Measurements from ENCODE around the gene DNAJC1. TPM values are rescaled to one million over a fixed set of nuclear protein-coding genes. Genes with fewer than 3 reads are reported as not detected.

The DNAJC1 gene
- polyA plus RNA-seq, 1 donor (not counting 4 experiments of a cell fraction or from before 2014, with no cell fraction given): 24.8 TPM

- no peak for TF ChIP-seq CTCF (optimal IDR thresholded peaks at IDR 0.05 in 1 of 3, IDR thresholded peaks at IDR 0.05 in 1 of 3, conservative IDR thresholded peaks at IDR 0.05 in 1 of 3; ENCODE audit: extremely low read depth in 1 of 3, insufficient read depth in 2 of 3, low read length in 3 of 3)
- TF ChIP-seq EZH2 (IDR thresholded peaks at IDR 0.05; ENCODE audit: low read length): no peak
- Histone ChIP-seq H3K4me2 (ENCODE audit: control insufficient read depth, extremely low read depth, insufficient read depth, low read depth, low read length) (no peak overlapping the region), H3K79me2 (ENCODE audit: control insufficient read depth, insufficient read depth, low read length) (no peaks in the 10 kb centered on the region), H3K36me3 (ENCODE audit: control insufficient read depth in 2 of 2, extremely low read depth in 1 of 2, insufficient read depth in 2 of 2, low read length in 2 of 2) (no peaks in the 10 kb centered on the region), H3K4me3 (ENCODE audit: control insufficient read depth in 2 of 3, extremely low read depth in 1 of 3, insufficient read depth in 2 of 3, low read depth in 1 of 3, low read length in 3 of 3) (no peak overlapping the region), H3K27ac (ENCODE audit: control insufficient read depth, insufficient read depth, low read length) (no peak overlapping the region), H3K9ac (ENCODE audit: control insufficient read depth, extremely low read depth, insufficient read depth, low read length) (no peak overlapping the region), H3K9me1 (ENCODE audit: control insufficient read depth, extremely low read depth, insufficient read depth, low read length) (no peaks in the 10 kb centered on the region), H4K20me1 (ENCODE audit: control insufficient read depth, extremely low read depth, insufficient read depth, low read length) (no peaks in the 10 kb centered on the region), H2AFZ (ENCODE audit: control insufficient read depth, low read length) (no peak overlapping the region), H3K9me3 (ENCODE audit: control insufficient read depth, low read depth, low read length) (no peaks in the 10 kb centered on the region), H3K4me1 (ENCODE audit: control insufficient read depth, extremely low read depth, insufficient read depth, low read length) (no peaks in the 10 kb centered on the region), H3K27me3 (ENCODE audit: control insufficient read depth, extremely low read depth, insufficient read depth, low read length) (no peaks in the 10 kb centered on the region)
- dilution Hi-C loops (cut with MboI; ENCODE audit: extremely low pct_ligation_motif_present, low sequenced_read_pairs): no loop called here
- DNase-seq (ENCODE audit: low read depth, low spot score): no peak
- FAIRE-seq: no peak
Measured at GRCh38 chr10:21801609-21802008, 201.9 kb downstream of the DNAJC1 start.

- H4K20me1 ChIP-seq (ENCODE audit: control insufficient read depth, extremely low read depth, insufficient read depth, low read length): no peaks in the 10 kb centered on the region
- no peak overlapping the region for H3K4me3 ChIP-seq (ENCODE audit: control insufficient read depth in 2 of 3, extremely low read depth in 1 of 3, insufficient read depth in 2 of 3, low read depth in 1 of 3, low read length in 3 of 3)
- no peak overlapping the region for H2AFZ ChIP-seq (ENCODE audit: control insufficient read depth, low read length)
- H3K9ac ChIP-seq (ENCODE audit: control insufficient read depth, extremely low read depth, insufficient read depth, low read length): no peak overlapping the region
- dilution Hi-C loops (cut with MboI; ENCODE audit: extremely low pct_ligation_motif_present, low sequenced_read_pairs): no loop called here
- DNase-seq (ENCODE audit: low read depth, low spot score): no peak
- no peak for FAIRE-seq
- no peaks in the 10 kb centered on the region for H3K27me3 ChIP-seq (ENCODE audit: control insufficient read depth, extremely low read depth, insufficient read depth, low read length)
- no peaks in the 10 kb centered on the region for H3K79me2 ChIP-seq (ENCODE audit: control insufficient read depth, insufficient read depth, low read length)
- no peak overlapping the region for H3K4me2 ChIP-seq (ENCODE audit: control insufficient read depth, extremely low read depth, insufficient read depth, low read depth, low read length)
- no peaks in the 10 kb centered on the region for H3K4me1 ChIP-seq (ENCODE audit: control insufficient read depth, extremely low read depth, insufficient read depth, low read length)
- no peaks in the 10 kb centered on the region for H3K9me3 ChIP-seq (ENCODE audit: control insufficient read depth, low read depth, low read length)
- TF ChIP-seq CTCF (optimal IDR thresholded peaks at IDR 0.05 in 1 of 3, IDR thresholded peaks at IDR 0.05 in 1 of 3, conservative IDR thresholded peaks at IDR 0.05 in 1 of 3; ENCODE audit: extremely low read depth in 1 of 3, insufficient read depth in 2 of 3, low read length in 3 of 3) (no peak), EZH2 (IDR thresholded peaks at IDR 0.05; ENCODE audit: low read length) (no peak)
- H3K27ac ChIP-seq (ENCODE audit: control insufficient read depth, insufficient read depth, low read length): no peak overlapping the region
- H3K36me3 ChIP-seq (ENCODE audit: control insufficient read depth in 2 of 2, extremely low read depth in 1 of 2, insufficient read depth in 2 of 2, low read length in 2 of 2): no peaks in the 10 kb centered on the region
- no peaks in the 10 kb centered on the region for H3K9me1 ChIP-seq (ENCODE audit: control insufficient read depth, extremely low read depth, insufficient read depth, low read length)
Measured at GRCh38 chr10:21797984-21798765, 205.4 kb downstream of the DNAJC1 start.
